Left renal pelvis (tissue), 4 donors: ENCODE data around the gene USP47. TPM values are rescaled to one million over a fixed set of nuclear protein-coding genes. Genes with fewer than 3 reads are reported as not detected.

Source experiments
- DNase-seq, 4 donors: peaks; one replicate each; pipeline ENCODE4 v3.0.0-alpha.2; 2013; ENCODE audit warnings: low read depth in 4 of 4, low spot score in 3 of 4
- polyA plus RNA-seq, 4 donors: library from polyadenylated mRNA; unstranded; fragments of 120-200 nt; gene quantifications; one replicate each; pipeline ENCODE4 v1.2.1, GENCODE V29; 2013; ENCODE audit not compliant: insufficient read length in 4 of 4

The USP47 gene
- polyA plus RNA-seq, 4 donors: 67.0 to 94.9 (median 93.0) TPM

DNA sequence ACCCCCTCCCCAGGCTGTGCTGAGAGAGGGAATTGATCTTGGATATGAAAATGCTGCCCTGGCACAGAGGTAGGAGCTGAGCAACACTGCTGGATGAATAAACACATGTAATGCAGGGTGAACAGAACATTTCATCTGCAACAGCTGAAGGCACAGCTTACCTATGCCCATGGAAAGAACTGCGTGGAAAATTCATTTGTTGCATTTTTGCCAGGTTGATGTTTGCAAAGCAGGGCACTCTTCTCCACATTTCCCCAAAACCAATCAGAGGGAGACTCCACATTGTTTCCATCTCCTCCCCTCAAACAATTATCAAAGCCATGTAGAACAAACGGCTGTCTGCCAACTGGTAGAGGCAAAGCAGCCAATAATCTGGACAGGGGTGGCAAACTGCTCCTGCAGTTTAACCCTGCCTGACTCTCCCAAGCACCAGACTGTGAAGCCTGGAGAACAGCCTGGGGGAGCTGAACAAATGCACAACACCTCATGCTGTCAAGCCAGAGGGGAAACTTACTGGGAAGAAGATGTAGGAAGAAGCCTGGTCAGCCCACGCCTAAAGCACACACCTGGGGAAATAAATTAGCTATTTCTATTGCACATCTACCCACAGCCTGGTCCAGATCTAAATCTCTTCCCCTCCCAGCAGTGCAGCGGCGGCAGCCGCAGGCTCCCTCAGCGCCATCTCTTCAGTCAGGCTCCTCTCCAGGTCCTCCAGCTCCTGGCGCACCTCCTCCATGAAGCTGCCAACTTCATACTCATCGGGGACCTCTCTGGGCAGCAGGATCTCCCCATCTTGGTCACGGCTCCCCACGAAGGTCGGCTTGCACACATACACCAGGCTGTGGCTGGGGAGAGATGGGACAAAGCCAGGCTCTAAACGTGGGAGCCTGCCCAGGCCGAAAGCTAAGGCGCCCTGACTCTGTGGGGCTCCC lies 122.3 kb downstream of the USP47 start:
- no peak for DNase-seq

DNA sequence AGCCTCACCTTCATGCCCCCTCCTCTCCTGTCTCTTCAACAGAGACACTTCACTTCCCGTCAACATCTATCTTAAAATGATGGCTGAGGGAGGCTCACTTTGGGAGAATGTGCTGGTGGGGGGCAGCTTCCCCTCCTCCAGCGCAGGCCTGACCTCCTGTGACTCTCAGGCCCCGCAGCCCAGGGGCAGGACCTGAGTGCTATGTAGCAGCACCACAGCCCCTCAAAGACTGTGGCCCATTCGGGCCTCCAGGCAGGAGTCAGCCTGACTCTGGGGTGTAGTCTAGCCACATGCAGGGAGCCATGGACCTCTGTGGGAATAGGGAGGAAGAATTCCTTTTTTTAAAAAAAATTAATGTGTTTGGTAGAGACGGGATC lies 123.0 kb downstream of the USP47 start:
- no peak for DNase-seq

DNA sequence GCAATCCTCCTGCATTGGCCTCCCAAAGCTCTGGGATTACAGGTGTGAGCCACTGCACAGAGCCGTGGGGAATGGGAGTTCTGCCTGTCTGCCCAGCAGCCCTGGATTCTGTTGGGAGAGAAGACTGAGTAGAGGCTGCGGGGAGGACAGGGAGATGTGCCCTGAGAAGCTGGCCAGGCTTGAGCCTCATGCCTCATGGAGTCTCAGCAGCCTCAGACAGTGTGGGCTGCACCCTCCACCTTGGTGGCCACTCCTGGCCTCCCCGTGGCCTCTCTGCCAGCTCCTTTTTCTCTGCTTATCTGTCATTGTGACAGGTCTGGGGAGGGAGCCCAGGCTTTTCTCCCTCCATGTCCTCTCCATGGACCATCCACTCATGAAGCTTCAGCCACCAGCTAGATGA lies 123.4 kb downstream of the USP47 start:
- DNase-seq: no peak

DNA sequence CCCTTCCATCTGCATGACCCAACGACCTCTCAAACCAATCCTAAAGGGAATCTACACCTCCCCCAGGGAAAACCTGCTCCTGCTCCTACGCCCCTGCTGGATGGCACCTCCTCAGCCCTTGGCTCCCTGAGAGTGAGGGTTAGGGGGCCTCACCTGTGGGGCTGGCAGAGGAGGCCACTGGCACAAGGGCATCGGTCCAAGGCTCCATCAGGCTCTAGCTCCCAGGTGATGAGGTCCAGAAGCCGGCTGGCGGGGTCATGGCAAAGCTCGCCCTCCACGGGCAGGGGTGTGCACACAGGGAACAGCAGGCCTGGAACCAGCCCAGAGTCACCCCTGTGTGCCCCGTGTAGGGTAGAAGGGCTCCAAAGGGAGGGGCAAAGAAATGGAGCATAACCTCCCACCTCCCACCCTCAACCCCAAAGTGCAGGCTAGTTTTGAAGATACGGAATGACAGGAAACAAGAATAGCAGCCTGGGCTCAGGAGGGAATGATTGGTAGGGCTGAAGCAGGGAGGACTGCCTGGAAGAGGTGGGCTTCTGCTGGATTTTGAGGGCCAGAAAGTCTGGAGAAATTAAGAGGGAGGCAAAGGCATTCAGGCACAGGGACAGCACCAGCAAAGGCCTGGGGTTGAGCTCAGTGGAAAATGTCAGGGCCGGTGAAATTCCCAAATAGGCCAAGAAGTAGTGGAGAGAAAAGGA lies 124.0 kb downstream of the USP47 start:
- DNase-seq: no peak

DNA sequence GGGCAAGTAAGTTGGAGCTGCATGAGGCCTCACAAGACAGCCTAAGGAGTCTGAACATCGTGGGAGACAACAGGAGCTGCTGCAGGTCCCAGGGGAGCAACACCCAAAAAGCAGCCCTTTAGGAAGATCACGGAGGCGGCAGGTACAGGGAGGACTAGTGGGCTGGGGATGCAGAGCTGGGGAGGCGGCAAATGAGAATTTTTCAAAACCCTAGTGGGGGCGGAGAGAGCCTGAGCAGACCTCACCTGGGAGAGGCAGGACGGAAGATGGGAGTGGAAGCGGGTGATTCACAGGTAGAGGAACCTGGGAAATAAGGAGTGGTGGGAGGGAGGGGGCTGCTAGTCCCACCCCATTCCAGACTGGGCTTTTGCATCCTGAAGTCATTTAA lies 124.6 kb downstream of the USP47 start:
- no peak for DNase-seq

DNA sequence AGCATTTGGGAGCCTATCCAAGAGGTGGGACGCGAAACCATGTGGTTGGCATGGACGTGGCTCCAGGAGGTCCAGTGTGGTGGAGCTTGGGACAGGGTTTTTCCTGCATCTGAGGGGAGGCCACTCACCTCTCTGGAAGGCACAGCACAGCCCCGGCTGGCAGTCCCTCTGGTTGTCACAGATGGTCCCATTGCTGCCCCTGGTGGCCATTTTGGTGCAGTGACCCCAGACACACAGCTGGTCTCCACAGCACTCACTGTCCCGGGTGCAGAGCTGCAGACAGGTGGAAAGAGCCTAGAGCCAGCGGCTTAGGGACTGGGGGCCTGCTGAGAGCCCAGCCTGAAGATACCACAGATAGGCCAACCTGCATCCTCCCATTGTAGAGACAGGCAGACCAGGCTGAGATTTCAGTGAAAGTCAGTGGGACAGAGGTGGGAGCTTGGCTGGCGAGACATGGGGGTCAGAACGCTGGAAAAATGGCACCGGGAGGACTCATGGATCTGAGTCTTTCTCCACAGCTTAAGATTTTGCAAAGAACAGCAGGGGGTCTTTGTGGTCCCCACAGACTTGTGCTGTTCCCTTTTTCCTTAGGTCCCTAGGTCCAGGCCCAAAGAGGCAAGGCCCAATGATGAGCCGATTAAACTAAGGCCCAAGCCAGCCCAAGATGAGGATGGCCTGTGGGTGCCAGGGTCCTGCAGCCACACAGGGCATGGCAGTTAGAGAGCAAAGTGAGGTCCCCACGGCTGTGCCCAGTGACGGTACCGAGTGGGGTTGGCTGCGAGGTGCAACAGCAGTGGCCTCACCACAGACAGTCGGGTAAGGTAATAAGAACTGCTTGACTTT lies 125.3 kb downstream of the USP47 start:
- no peak for DNase-seq

DNA sequence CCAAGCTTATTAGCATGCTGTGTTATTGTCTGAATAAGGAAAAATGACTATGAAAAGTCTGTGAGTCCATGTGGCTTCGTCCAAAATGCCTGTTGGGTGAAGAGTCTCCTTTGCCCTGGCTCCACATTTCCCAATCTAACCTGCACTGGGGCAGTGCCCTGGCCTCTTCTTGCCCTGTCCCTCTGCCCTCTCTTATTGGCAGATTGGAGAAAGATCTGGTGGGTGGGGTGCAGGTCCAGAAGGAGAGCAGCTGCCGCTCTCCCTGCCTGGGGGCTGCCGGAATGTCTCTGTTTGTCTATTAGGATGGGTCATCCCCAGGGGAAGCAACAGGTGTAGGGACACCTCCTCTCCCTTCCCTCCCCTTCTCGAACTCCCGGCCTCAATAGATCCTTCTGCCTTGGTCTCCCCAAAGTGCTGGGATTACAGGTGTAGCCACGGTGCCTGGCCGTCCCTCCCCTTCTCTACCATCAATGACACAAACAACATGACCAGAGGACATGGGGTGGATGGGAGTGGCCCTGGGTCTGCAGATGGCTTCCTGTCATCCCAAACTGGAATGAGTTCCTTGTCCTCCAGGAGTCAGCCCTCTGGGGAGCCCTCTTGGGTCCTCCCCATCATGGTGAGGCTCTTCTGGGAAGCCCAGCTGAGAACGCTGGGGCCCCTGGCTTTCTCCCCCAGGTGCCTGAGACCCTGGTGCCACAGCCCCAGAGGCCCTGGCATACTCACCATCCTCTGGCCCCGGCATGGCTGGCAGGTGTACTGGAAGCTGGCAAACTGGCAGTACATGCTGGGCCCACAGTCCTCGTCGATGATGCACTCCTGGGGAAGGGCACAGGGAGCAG lies 126.1 kb downstream of the USP47 start:
- no peak for DNase-seq

DNA sequence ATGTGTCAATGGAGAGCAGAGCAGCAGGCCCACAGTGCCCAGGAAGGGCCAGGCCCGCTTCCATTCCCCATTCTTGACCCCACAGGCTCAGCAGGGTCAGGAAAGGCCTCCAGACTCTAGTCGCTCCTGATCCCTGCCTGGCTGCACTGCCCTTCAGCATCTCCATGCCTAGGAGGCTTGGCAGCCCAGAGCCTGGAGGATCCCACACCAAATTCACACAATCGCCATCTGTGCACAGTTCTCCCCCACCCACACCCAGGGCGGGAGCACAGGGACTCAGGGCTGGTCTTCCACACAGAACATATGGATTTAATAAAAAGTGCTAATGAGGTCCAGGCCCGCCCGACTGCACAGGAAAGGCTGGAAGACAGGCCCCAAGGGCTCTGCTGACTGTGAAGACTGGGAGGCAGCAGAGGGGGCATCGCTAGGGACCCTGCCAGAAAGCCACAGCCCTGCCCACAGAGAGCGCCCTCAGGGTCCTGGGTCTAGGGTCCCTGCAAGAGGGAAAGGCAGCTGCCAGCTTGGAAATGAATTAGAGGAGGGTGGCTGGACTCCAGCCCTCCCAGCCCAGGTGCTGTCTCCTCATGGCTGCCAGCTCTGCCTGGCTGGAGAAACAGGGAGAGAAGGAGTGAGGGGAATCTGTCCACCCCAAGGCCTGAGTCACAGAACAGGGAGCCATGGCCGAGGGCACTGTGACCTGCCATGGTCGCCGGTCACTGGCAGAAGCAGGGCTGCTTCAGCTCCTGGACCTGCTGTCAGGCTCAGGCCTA lies 126.9 kb downstream of the USP47 start:
- no peak for DNase-seq

DNA sequence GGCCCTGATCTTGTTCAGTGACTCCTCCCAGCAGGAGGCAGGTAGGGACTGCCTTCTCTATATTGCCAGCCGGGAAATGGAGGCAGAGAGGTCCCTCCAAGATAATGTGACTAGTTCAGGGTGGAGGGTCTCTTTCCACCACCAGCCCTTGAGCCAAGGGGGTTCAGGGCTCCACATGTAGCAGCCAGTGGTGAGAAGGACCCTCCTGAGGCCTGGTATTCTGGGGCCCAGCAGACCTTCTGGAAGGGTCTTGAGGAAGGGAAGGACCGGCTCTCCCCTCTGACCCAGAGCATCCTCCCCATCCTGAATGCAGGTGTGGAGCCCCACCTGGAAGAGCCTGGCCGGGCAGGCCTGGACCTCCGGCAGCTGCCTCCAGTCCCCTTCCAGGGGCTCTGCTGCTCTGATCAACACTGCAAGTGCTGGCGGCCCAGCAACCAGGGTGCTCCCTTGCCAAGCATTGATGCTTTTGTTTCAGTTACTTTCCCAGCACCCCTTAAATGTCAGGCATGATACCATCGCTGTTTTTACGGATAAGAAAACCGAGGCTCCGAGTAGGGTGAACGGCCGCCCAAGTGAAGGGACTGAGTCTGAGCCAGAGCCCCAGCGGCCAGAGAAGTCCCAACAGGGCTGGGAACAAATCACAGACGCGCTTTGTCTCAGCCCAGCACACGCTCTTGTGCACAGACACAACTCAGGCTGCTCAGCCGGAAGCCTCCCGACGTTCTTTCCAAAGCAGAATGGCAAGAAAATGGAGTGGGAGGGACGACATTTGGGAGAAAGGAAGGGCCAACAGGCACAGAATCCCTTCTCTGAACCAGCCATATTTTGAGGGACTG lies 127.8 kb downstream of the USP47 start:
- DNase-seq: no peak

DNA sequence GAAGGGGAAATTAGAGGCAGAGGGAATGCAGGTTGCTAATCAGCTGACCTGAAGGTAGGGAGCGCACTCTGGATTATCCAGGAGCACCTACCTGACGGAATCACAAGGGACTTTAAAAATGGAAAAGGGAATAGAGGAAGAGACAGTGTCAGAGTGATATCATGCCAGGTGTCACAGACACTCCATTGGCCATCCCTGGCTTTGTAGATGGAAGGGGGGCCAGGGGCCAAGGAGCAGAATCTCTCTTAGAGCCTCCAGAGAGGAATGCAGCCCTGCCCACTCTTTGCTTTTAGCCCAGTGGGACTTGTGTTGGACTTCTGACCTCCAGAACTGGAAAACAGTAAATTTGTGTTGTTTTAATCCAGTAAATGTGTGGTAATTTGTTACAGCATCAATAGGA lies 128.8 kb downstream of the USP47 start:
- DNase-seq: no peak

DNA sequence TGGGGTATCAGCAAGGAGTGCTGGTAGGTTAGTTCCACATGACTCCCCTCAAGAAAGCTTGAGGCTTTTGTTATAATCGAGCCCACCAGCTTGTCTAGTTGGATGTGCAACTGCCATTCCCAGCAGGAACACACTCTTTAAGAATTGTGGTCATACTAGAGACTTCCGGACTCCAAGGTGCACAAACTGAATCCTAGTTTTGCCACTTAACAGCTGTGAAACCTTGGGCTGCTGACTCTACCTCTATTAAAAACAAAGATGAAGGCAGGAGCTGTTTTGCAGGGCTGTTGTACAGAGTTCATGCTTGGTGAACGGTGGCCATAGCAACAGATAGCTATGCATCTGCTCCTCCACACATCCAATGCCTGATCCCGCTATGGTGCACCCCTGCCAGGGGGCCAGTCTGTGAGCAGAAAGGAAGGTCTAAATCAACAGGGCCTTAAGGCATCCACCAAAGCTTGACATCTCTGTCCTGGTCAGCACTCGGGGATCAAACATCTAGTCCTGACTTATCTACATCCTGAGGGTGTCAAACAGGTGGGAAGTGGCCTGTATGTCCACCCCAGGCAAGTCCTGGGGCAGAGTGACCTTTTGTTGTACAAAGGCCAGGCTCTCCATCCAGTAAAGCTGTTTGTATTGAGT lies 130.3 kb downstream of the USP47 start:
- DNase-seq: peak in 1 of 4 donors; percentile 35

DNA sequence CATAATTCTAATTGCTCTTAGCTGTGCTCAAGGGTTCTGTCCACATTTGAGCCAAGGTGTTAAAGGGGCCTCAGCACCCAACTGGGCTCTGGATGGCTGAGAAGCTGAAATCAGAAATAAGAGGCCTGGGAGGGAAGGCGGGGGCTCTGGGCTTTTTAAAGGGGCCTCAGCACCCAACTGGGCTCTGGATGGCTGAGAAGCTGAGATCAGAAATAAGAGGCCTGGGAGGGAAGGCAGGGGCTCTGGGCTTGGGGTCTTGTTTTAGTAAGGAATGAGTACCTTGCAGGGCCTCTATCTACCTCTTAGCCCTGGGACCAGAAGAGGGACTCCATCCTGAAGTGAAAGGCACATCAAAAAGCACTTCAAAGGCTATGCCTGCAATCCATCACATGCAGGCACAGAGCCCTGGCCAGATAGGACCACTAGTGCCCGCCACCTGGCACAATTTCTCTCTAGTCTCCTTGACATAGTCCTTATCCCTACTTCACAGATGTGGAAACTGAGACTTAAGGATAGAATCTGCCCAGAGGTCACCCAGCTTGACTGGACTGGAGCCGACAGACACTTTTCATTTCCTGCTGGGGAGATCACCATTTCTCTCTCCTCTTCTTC lies 131.1 kb downstream of the USP47 start:
- DNase-seq: no peak

DNA sequence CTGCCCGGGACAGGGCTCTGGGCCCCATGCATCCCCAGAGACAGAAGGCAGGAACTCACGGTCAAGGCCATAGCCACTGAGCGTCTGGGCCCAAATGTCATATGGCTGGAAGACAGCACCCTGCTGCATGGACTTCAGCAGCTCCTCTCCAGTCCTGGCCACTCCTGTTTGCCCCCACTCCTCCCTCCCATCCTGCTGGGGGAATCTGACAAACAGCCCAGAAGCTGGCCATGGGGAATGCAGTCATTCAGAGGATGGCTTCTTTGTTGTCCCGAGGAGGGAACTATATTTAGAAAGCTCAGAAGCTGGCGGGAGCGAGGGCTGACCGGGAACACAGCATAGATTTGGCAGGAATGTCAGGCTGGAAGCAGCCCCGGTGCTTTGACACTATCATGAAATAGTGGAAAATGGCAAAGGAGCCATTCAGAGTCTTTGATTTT lies 131.6 kb downstream of the USP47 start:
- DNase-seq: peak in 1 of 4 donors; percentile 25

DNA sequence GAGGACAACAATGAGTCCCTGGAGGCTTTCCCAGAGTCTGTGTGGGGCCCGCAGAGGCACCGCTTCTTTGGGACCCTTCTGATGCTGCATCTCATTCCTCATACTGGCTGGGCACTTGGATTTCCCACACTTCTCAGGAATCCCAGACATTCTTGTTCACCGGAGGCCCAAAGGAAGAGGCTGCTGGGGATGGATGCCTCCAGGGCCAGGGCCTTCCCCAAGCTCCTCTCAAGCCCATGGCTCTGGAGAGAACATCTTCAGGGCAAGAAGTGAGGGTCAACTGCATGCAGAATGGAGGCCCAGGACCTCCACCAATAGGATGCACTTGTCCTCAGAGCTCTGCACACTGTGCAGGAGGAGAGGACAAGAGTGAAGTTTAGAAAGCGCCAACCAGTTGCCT lies 132.1 kb downstream of the USP47 start:
- DNase-seq: no peak

DNA sequence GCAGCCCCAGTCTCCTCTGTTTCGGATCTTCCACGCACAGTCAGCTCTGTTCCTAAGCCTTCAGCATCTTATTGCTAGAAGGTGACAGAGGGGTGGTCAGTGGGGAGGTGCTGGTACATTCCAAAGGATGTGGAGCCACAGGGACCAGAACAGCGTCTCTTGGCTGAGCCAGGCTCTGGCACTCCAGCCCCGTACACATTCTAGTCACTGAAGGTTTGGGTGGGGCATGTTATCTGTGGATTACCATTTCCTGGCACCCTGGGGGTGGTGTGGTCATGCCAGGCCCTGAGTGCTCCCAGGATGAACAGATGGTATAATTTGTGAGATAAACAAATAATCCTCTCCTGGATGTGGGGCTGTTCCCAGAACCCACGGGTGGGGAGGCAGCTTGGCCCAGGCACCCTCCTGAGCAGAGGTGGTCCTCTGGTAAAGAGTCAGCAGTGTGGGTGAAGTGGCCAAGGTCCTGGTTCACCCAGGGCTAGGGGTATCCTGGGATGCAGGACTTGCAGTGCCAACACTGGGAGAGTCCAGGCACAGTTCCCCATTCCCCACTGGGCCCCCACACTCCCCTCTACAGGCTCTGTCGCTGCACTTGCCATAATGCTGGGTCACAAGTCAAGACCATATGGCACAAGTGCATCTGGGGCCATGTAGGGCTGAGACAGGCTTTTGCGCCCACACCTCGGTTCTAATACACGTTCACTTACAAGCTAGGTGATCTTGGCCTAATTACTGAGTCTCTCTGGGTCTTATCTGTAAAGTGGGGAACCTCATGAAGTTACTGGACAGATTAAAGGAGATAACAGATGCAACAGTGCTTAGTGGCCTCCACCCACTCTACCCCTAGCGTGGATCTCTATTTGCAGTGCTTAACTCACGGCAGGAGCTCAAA lies 133.7 kb downstream of the USP47 start:
- no peak for DNase-seq

DNA sequence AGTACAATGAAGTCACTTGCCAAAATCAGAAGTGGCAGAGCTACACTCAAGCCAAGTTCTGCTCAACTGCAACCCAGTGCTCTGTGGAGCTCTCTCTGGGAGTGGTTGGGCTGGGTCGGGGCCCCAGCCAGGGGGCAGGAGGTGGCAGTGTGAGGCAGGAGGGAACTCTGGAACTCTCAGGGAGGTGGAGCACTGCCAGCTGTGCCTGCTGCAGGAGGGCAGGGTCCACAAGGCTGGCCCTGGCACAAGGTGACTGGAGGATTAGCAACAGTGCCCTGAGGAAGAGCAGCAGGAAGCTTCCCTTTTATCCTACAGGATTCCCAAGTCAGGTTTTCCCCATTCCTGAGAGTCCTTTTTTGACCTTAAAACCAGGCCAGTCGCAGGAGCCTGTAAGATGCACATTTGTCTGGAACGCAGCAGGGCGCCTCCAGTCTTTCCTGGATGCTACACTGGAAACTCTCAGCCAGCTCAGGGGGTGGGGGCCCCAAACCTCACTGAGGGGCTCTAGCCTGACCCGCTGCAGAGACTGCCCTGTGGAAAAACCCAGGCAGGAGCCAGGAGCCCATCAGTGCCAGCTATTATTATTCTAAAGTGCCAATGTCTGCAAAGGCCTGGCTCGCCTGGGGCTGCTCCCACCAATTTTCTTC lies 134.8 kb downstream of the USP47 start:
- DNase-seq: no peak
